ENCODE data around the gene NAXD. TPM values are rescaled to one million over a fixed set of nuclear protein-coding genes. Genes with fewer than 3 reads are reported as not detected.

The NAXD gene
- total RNA-seq, 1 experiment from 2014 or later, result 32.1 TPM

GRCh38 chr13:110627351-110627750, 12.0 kb downstream of the NAXD start:
- TF ChIP-seq ZFX (IDR thresholded peaks at IDR 0.05) (no peak), MAX (IDR thresholded peaks at IDR 0.05) (no peak), ZNF274 (IDR thresholded peaks at IDR 0.05; ENCODE audit: low read depth, low read length) (no peak), EGR1 (IDR thresholded peaks at IDR 0.05; ENCODE audit: low read depth) (no peak), POLR2AphosphoS5 (IDR thresholded peaks at IDR 0.05; ENCODE audit: low read depth, low read length) (no peak)
- no peak overlapping the region for H3K4me2 ChIP-seq (ENCODE audit: low read length)
- H3K27me3 ChIP-seq (ENCODE audit: insufficient read depth, low read length), result no peaks in the 10 kb centered on the region
- H3K27ac ChIP-seq (ENCODE audit: low read depth, low read length), result no peak overlapping the region
- no peak for ATAC-seq
- intact Hi-C loops (cut with micrococcal nuclease), result no loop called here
- CTCF ChIA-PET, result no interaction called here
- no peaks in the 10 kb centered on the region for H3K4me1 ChIP-seq (ENCODE audit: control insufficient read depth in 1 of 2, insufficient read depth in 2 of 2, low read length in 2 of 2)
- no TSS peak for BruUV-seq (replicated peaks)
- H3K79me2 ChIP-seq (ENCODE audit: insufficient read depth, low read length), result peaks cover 97% of the 10 kb centered on the region
- H3K9ac ChIP-seq (ENCODE audit: low read length), result no peak overlapping the region
- no peak overlapping the region for H2AFZ ChIP-seq (ENCODE audit: low read depth, low read length, poor library complexity, severe bottlenecking)
- RAD21 ChIA-PET (ENCODE audit: low non-redundant PET in 1 of 2, low total read pairs in 2 of 2, uncharacterized antibody in 2 of 2, unreplicated experiment in 2 of 2), result no interaction called here
- DNase-seq (ENCODE audit: low read depth, low spot score), result no peak
- H3K36me3 ChIP-seq (ENCODE audit: control insufficient read depth in 1 of 2, insufficient read depth in 2 of 2, low read length in 2 of 2), result peaks cover 14 to 15% of the 10 kb centered on the region in 2 experiments; a peak in 3 of 4 replicates
- no peaks in the 10 kb centered on the region for H3K9me3 ChIP-seq (ENCODE audit: control insufficient read depth in 1 of 2, insufficient read depth in 1 of 2, low read depth in 1 of 2, low read length in 2 of 2)
- H3K9me2 ChIP-seq (ENCODE audit: insufficient read depth), result no peaks in the 10 kb centered on the region
- H4K20me1 ChIP-seq (ENCODE audit: insufficient read depth), result 0 out of 2 replicates have a peak, but pooled peaks cover 7% of the 10 kb centered on the region
- POLR2A ChIA-PET, result no interaction called here
- H3K4me3 ChIP-seq (replicated peaks in 1 of 2; ENCODE audit: low read depth in 1 of 2, low read length in 2 of 2), result no peak overlapping the region

- intact Hi-C loops (cut with micrococcal nuclease), result no loop called here
- RAD21 ChIA-PET (ENCODE audit: low non-redundant PET in 1 of 2, low total read pairs in 2 of 2, uncharacterized antibody in 2 of 2, unreplicated experiment in 2 of 2), result no interaction called here
- Histone ChIP-seq H3K4me1 (ENCODE audit: control insufficient read depth in 1 of 2, insufficient read depth in 2 of 2, low read length in 2 of 2) (no peaks in the 10 kb centered on the region), H3K27me3 (ENCODE audit: insufficient read depth, low read length) (no peaks in the 10 kb centered on the region), H4K20me1 (ENCODE audit: insufficient read depth) (0 out of 2 replicates have a peak, but pooled peaks cover 7% of the 10 kb centered on the region), H3K9ac (ENCODE audit: low read length) (no peak overlapping the region), H3K4me3 (replicated peaks in 1 of 2; ENCODE audit: low read depth in 1 of 2, low read length in 2 of 2) (no peak overlapping the region), H3K9me2 (ENCODE audit: insufficient read depth) (no peaks in the 10 kb centered on the region), H3K36me3 (ENCODE audit: control insufficient read depth in 1 of 2, insufficient read depth in 2 of 2, low read length in 2 of 2) (peaks cover 12 to 14% of the 10 kb centered on the region in 2 experiments; a peak in 3 of 4 replicates), H3K79me2 (ENCODE audit: insufficient read depth, low read length) (peaks cover 91% of the 10 kb centered on the region), H3K4me2 (ENCODE audit: low read length) (no peak overlapping the region), H3K27ac (ENCODE audit: low read depth, low read length) (no peak overlapping the region), H2AFZ (ENCODE audit: low read depth, low read length, poor library complexity, severe bottlenecking) (no peak overlapping the region), H3K9me3 (ENCODE audit: control insufficient read depth in 1 of 2, insufficient read depth in 1 of 2, low read depth in 1 of 2, low read length in 2 of 2) (no peaks in the 10 kb centered on the region)
- POLR2A ChIA-PET, result no interaction called here
- TF ChIP-seq CEBPB (IDR thresholded peaks at IDR 0.05; ENCODE audit: low read depth) (no peak), POLR2A (IDR thresholded peaks at IDR 0.05; ENCODE audit: borderline replicate concordance, extremely low read depth, insufficient read depth, insufficient read length) (no peak), FOSL1 (IDR thresholded peaks at IDR 0.05; ENCODE audit: low read depth) (no peak), TCF7L2 (IDR thresholded peaks at IDR 0.05; ENCODE audit: borderline replicate concordance, extremely low read depth, insufficient read depth, insufficient read length) (no peak), ZFX (IDR thresholded peaks at IDR 0.05) (no peak)
- BruUV-seq (replicated peaks), result no TSS peak
- ATAC-seq (no peak), DNase-seq (ENCODE audit: low read depth, low spot score) (no peak)
- CTCF ChIA-PET, result no interaction called here
These were observed 12.6 kb downstream of the NAXD start for GRCh38 chr13:110627761-110628476.

Measured in HCT116 (cell line).